ENCODE data around the gene GPR171.

The GPR171 gene

GRCh38 chr3:151225040-151225975 lies 22.3 kb upstream of the GPR171 start:
- Histone ChIP-seq H3K9me3 (replicated peaks; ENCODE audit: insufficient read depth, low read length) (no peaks in the 10 kb centered on the region), H3K36me3 (replicated peaks; ENCODE audit: insufficient read depth, low read length) (no peaks in the 10 kb centered on the region), H3K4me3 (ENCODE audit: low read length) (no peak overlapping the region), H3K4me2 (ENCODE audit: low read depth, low read length) (no peak overlapping the region), H3K4me1 (ENCODE audit: low read length) (peaks cover 18% of the 10 kb centered on the region), H3F3A (ENCODE audit: insufficient read depth, low read length) (peaks cover 7% of the 10 kb centered on the region; the same call in 1 of the 2 replicates), H4K20me1 (ENCODE audit: insufficient read depth, low read length) (no peaks in the 10 kb centered on the region), H2AFZ (ENCODE audit: low read length) (no peak overlapping the region), H3K79me2 (ENCODE audit: low read length) (no peaks in the 10 kb centered on the region), H3K9ac (ENCODE audit: low read length) (no peak overlapping the region), H3K9me2 (replicated peaks; ENCODE audit: insufficient read depth, low read length) (no peaks in the 10 kb centered on the region), H3K27me3 (replicated peaks; ENCODE audit: insufficient read depth, low read length) (no peaks in the 10 kb centered on the region), H3K27ac (ENCODE audit: low read length) (no peak overlapping the region)
- DNase-seq, result no peak
- TF ChIP-seq, protein P1, sequence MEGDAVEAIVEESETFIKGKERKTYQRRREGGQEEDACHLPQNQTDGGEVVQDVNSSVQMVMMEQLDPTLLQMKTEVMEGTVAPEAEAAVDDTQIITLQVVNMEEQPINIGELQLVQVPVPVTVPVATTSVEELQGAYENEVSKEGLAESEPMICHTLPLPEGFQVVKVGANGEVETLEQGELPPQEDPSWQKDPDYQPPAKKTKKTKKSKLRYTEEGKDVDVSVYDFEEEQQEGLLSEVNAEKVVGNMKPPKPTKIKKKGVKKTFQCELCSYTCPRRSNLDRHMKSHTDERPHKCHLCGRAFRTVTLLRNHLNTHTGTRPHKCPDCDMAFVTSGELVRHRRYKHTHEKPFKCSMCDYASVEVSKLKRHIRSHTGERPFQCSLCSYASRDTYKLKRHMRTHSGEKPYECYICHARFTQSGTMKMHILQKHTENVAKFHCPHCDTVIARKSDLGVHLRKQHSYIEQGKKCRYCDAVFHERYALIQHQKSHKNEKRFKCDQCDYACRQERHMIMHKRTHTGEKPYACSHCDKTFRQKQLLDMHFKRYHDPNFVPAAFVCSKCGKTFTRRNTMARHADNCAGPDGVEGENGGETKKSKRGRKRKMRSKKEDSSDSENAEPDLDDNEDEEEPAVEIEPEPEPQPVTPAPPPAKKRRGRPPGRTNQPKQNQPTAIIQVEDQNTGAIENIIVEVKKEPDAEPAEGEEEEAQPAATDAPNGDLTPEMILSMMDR (IDR thresholded peaks at IDR 0.05; ENCODE audit: low read length), result no peak
- TF ChIP-seq EZH2 (optimal IDR thresholded peaks at IDR 0.05; ENCODE audit: low read depth, low read length) (no peak), EZH2phosphoT487 (IDR thresholded peaks at IDR 0.05; ENCODE audit: low read length) (no peak)

- Histone ChIP-seq H3K9me3 (replicated peaks; ENCODE audit: insufficient read depth, low read length) (no peaks in the 10 kb centered on the region), H2AFZ (ENCODE audit: low read length) (no peak overlapping the region), H3K9me2 (replicated peaks; ENCODE audit: insufficient read depth, low read length) (no peaks in the 10 kb centered on the region), H4K20me1 (ENCODE audit: insufficient read depth, low read length) (no peaks in the 10 kb centered on the region), H3K27ac (ENCODE audit: low read length) (no peak overlapping the region), H3K9ac (ENCODE audit: low read length) (no peak overlapping the region), H3F3A (ENCODE audit: insufficient read depth, low read length) (peaks cover 7% of the 10 kb centered on the region; the same call in 1 of the 2 replicates), H3K79me2 (ENCODE audit: low read length) (no peaks in the 10 kb centered on the region), H3K27me3 (replicated peaks; ENCODE audit: insufficient read depth, low read length) (no peaks in the 10 kb centered on the region), H3K36me3 (replicated peaks; ENCODE audit: insufficient read depth, low read length) (no peaks in the 10 kb centered on the region), H3K4me3 (ENCODE audit: low read length) (no peak overlapping the region), H3K4me1 (ENCODE audit: low read length) (peaks cover 18% of the 10 kb centered on the region), H3K4me2 (ENCODE audit: low read depth, low read length) (no peak overlapping the region)
- DNase-seq, result no peak
- TF ChIP-seq EZH2 (optimal IDR thresholded peaks at IDR 0.05; ENCODE audit: low read depth, low read length), result no peak
- TF ChIP-seq, protein P1 (IDR thresholded peaks at IDR 0.05; ENCODE audit: low read length), result no peak
- no peak for TF ChIP-seq EZH2phosphoT487 (IDR thresholded peaks at IDR 0.05; ENCODE audit: low read length)
These were observed 21.4 kb upstream of the GPR171 start for GRCh38 chr3:151224268-151224866.

DNA sequence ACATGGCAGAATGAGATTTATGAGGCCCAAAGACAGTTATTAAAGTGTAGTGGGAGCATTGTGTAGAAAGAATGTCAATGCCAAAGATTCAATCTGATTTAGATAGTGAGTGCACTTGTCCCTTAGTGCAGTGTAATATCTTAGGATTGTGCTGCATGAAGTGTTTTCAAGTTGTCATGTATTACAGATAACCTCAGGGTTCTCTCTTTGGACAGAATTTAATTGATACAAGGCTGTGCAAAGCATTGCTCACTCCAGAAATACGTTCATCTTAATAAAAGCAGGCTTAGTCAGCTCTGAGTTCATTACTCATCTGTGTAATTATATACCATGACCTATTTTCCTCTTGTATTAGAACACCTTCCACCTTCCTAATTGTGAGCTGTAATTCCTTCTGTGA lies 16.0 kb upstream of the GPR171 start:
- Histone ChIP-seq H3K9me3 (replicated peaks; ENCODE audit: insufficient read depth, low read length) (no peaks in the 10 kb centered on the region), H2AFZ (ENCODE audit: low read length) (no peak overlapping the region), H4K20me1 (ENCODE audit: insufficient read depth, low read length) (no peaks in the 10 kb centered on the region), H3K4me2 (ENCODE audit: low read depth, low read length) (no peak overlapping the region), H3K9ac (ENCODE audit: low read length) (no peak overlapping the region), H3K36me3 (replicated peaks; ENCODE audit: insufficient read depth, low read length) (no peaks in the 10 kb centered on the region), H3K4me1 (ENCODE audit: low read length) (no peaks in the 10 kb centered on the region), H3K27ac (ENCODE audit: low read length) (no peak overlapping the region), H3K27me3 (replicated peaks; ENCODE audit: insufficient read depth, low read length) (no peaks in the 10 kb centered on the region), H3F3A (ENCODE audit: insufficient read depth, low read length) (no peaks in the 10 kb centered on the region), H3K79me2 (ENCODE audit: low read length) (no peaks in the 10 kb centered on the region), H3K4me3 (ENCODE audit: low read length) (no peak overlapping the region), H3K9me2 (replicated peaks; ENCODE audit: insufficient read depth, low read length) (no peaks in the 10 kb centered on the region)
- TF ChIP-seq EZH2 (optimal IDR thresholded peaks at IDR 0.05; ENCODE audit: low read depth, low read length) (no peak), EZH2phosphoT487 (IDR thresholded peaks at IDR 0.05; ENCODE audit: low read length) (no peak)
- TF ChIP-seq, protein P1 (IDR thresholded peaks at IDR 0.05; ENCODE audit: low read length), result no peak
- no peak for DNase-seq

All from MM.1S (cell line).